HG02759 (cell line): ENCODE data around the gene PTPRG.

ENCODE experiments used
- ATAC-seq: cut with Tn5 transposase; IDR thresholded peaks from one replicate; pipeline ENCODE4 v1.9.1; 2021; ENCODE audit warnings: mild to moderate bottlenecking, moderate library complexity; ENCODE audit not compliant: unreplicated experiment

Gene PTPRG

GRCh38 chr3:61847784-61848462 lies 286.6 kb downstream of the PTPRG start:
- ATAC-seq: no peak

- ATAC-seq: no peak
Observed at GRCh38 chr3:61848885-61849284, 287.5 kb downstream of the PTPRG start.

- no peak for ATAC-seq
Observed at GRCh38 chr3:61853912-61854311, 292.5 kb downstream of the PTPRG start.

GRCh38 chr3:61855211-61855610 lies 293.8 kb downstream of the PTPRG start:
- ATAC-seq: no peak

- ATAC-seq: no peak
Observed at GRCh38 chr3:61857297-61857696, 295.9 kb downstream of the PTPRG start.

GRCh38 chr3:61858054-61858453 lies 296.7 kb downstream of the PTPRG start:
- no peak for ATAC-seq

GRCh38 chr3:61861410-61861809 lies 300.0 kb downstream of the PTPRG start:
- no peak for ATAC-seq

- no peak for ATAC-seq
Observed at GRCh38 chr3:61862614-61863289, 301.4 kb downstream of the PTPRG start.

- ATAC-seq: no peak
Observed at GRCh38 chr3:61863579-61863978, 302.2 kb downstream of the PTPRG start.

GRCh38 chr3:61864886-61865285 lies 303.5 kb downstream of the PTPRG start:
- no peak for ATAC-seq

- no peak for ATAC-seq
Observed at GRCh38 chr3:61865466-61866152, 304.2 kb downstream of the PTPRG start.

GRCh38 chr3:61866153-61866542 lies 304.8 kb downstream of the PTPRG start:
- no peak for ATAC-seq

GRCh38 chr3:61866961-61867461 lies 305.6 kb downstream of the PTPRG start:
- ATAC-seq: no peak

- ATAC-seq: no peak
Observed at GRCh38 chr3:61868499-61868898, 307.1 kb downstream of the PTPRG start.

- ATAC-seq: no peak
Observed at GRCh38 chr3:61869371-61869770, 308.0 kb downstream of the PTPRG start.

- no peak for ATAC-seq
Observed at GRCh38 chr3:61871644-61872043, 310.3 kb downstream of the PTPRG start.

- ATAC-seq: no peak
Observed at GRCh38 chr3:61872077-61872706, 310.8 kb downstream of the PTPRG start.

GRCh38 chr3:61875046-61875844 lies 313.9 kb downstream of the PTPRG start:
- no peak for ATAC-seq

- no peak for ATAC-seq
Observed at GRCh38 chr3:61875976-61876671, 314.8 kb downstream of the PTPRG start.

- ATAC-seq: no peak
Observed at GRCh38 chr3:61876797-61877196, 315.4 kb downstream of the PTPRG start.
